Body of pancreas (tissue), 4 donors: ENCODE data around the gene PYGO1. TPM values are rescaled to one million over a fixed set of nuclear protein-coding genes. Genes with fewer than 3 reads are reported as not detected.

Experiments used
- ATAC-seq: fragments of 150-250 bp; one replicate; pipeline ENCODE4 v1.9.1; 2016
- DNase-seq, 4 donors: peaks; one replicate each; pipeline ENCODE4 v3.0.0-alpha.2; 2019
- H3K27ac ChIP-seq, 4 donors: fragments of 200-600 bp; sonication (generic); 1 replicate in 3 of 4; 2 replicates in 1 of 4; pipeline versions ENCODE4 v1.5.1 to v1.6.1; 2016 to 2019; ENCODE audit warnings: mild to moderate bottlenecking in 1 of 4, mixed read lengths in 1 of 4, moderate library complexity in 1 of 4
- H3K27me3 ChIP-seq, 2 donors: fragments of 200-600 bp; sonication (generic); one replicate each; pipeline ENCODE4 v1.6.0; 2016; ENCODE audit warnings: mild to moderate bottlenecking in 1 of 2
- H3K36me3 ChIP-seq, 2 donors: fragments of 200-600 bp; sonication (generic); replicated peaks in 1 of 2; 2 replicates each; pipeline ENCODE4 v1.5.1; 2016; ENCODE audit warnings: low read depth in 2 of 2; ENCODE audit not compliant: insufficient read depth in 1 of 2
- H3K4me1 ChIP-seq: fragments of 200-600 bp; sonication (generic); one replicate; pipeline ENCODE4 v1.6.0; 2016
- H3K4me3 ChIP-seq, 2 donors: fragments of 200-600 bp; sonication (generic); 1 replicate in 1 of 2; 2 replicates in 1 of 2; pipeline ENCODE4 v1.5.1; 2016 to 2019
- H3K9me3 ChIP-seq, 3 donors: fragments of 200-600 bp; sonication (generic); 1 replicate in 2 of 3; 2 replicates in 1 of 3; pipeline ENCODE4 v1.5.1; 2016
- POLR2A ChIP-seq, 3 donors: fragments of 450-650 bp; IDR thresholded peaks; one replicate each; pipeline ENCODE4 v1.6.1; 2016; ENCODE audit warnings: antibody characterized with exemption in 3 of 3, mild to moderate bottlenecking in 2 of 3
- WGBS, 2 donors: methylation state at CpG; one replicate each; pipeline ENCODE4 v1.1.5; 2017; 5-methylcytosine and 5-hydroxymethylcytosine counted together
- intact Hi-C: fragments of 100-400 bp; cut with DNase I; formaldehyde crosslinking; loops from one replicate; pipeline ENCODE4 v1.15.1; 2023
- total RNA-seq, 2 donors: library from RNA; depleted of rRNA; stranded (reverse); fragments of >200 nt; gene quantifications; one replicate each; pipeline ENCODE4 v1.1.0, GENCODE V29; 2016
- TF ChIP-seq, protein P1 (sequence below), 7 experiments: fragments of 450-650 bp in 4 of 7; fragments of 200-600 bp in 3 of 7; sonication (generic) in 3 of 7; IDR thresholded peaks; one replicate each; pipeline ENCODE4 v1.5.1; 2016 to 2019; ENCODE audit warnings: antibody characterized with exemption in 7 of 7

Gene PYGO1
- total RNA-seq, 2 donors from 2014 or later = 1.3 to 2.6 TPM

DNA sequence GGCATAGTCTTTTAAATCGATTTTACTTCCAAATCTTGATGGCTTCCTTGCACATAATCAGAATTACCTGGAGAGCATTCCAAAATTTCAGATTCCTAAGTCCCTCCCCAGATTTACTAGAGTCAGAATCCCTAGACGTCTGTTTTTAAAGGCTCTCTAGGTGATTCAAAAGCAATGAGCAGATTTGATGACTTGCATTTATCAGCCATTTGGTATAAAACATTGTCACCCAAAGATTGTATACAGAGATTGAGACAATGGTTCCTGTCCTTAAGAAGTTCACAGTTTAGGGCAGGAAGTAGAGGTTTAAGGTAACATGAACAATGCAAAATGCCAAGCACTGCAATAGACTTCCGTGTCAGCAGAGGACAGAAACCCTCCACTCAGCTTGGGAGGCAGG lies 2.6 kb upstream of the PYGO1 start:
- no peak for ATAC-seq
- H3K27ac ChIP-seq = no peak overlapping the region

DNA sequence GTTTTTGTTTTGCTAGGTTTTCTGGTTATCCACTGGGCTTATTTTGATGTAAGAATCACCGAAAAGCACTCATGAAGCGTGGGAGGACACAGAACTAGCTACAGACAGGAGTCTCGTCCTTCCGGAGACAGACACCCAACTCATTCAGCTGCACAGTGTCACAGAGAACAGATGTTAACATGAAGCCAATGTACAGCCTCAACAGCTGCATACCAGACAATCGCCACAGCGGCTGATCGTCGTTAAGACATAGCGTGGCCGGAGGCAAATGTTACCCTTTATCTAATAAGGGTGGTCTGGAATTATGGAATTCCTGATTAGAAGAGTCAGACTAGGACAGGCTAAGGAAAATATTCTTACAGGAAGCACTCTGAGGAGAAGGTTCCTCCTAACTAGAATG lies 1.1 kb upstream of the PYGO1 start:
- no peak for DNase-seq
- H3K27me3 ChIP-seq = no peaks in the 10 kb centered on the region
- no peaks in the 10 kb centered on the region for H3K36me3 ChIP-seq
- intact Hi-C loops = no loop called here
- no peak for TF ChIP-seq POLR2A (IDR thresholded peaks at IDR 0.05)
- TF ChIP-seq, protein P1, sequence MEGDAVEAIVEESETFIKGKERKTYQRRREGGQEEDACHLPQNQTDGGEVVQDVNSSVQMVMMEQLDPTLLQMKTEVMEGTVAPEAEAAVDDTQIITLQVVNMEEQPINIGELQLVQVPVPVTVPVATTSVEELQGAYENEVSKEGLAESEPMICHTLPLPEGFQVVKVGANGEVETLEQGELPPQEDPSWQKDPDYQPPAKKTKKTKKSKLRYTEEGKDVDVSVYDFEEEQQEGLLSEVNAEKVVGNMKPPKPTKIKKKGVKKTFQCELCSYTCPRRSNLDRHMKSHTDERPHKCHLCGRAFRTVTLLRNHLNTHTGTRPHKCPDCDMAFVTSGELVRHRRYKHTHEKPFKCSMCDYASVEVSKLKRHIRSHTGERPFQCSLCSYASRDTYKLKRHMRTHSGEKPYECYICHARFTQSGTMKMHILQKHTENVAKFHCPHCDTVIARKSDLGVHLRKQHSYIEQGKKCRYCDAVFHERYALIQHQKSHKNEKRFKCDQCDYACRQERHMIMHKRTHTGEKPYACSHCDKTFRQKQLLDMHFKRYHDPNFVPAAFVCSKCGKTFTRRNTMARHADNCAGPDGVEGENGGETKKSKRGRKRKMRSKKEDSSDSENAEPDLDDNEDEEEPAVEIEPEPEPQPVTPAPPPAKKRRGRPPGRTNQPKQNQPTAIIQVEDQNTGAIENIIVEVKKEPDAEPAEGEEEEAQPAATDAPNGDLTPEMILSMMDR (IDR thresholded peaks at IDR 0.05) = no peak
- no peak overlapping the region for H3K27ac ChIP-seq
- ATAC-seq = no peak
- peaks cover 7% of the 10 kb centered on the region for H3K4me1 ChIP-seq
- 88 to 98% methylated on average over 10 of the region's 10 CpGs for WGBS, 2 donors
- H3K4me3 ChIP-seq = no peak overlapping the region
- no peaks in the 10 kb centered on the region for H3K9me3 ChIP-seq

More for the DNA sequence above, 2.6 kb upstream of the PYGO1 start:
- TF ChIP-seq POLR2A (IDR thresholded peaks at IDR 0.05) = no peak
- TF ChIP-seq, protein P1 (IDR thresholded peaks at IDR 0.05) = no peak
- no peak for DNase-seq
- intact Hi-C loops = no loop called here
- Histone ChIP-seq H3K27me3 (no peaks in the 10 kb centered on the region), H3K9me3 (no peaks in the 10 kb centered on the region), H3K36me3 (no peaks in the 10 kb centered on the region), H3K4me1 (peaks cover 7% of the 10 kb centered on the region), H3K4me3 (no peak overlapping the region)
- WGBS, 2 donors = 51 to 64% methylated on average over 3 of the region's 3 CpGs

DNA sequence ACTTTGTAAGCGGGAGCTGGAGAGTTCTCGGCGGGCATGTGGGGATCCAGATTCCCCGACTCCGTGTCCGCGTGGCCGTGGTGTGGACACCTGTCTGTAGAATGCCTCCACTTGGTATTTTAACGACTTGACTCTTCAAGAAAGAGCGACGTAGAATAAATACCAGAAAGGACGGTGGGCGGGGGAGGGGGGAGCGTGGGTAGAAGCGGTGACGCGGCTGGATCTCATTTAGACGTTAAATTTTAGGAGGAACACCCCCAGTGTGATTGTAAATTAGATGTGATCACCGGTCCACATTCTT lies 620 bp upstream of the PYGO1 start:
- peak overlapping the region in 2 of 4 donors; percentile 32 to 43 for H3K27ac ChIP-seq

DNA sequence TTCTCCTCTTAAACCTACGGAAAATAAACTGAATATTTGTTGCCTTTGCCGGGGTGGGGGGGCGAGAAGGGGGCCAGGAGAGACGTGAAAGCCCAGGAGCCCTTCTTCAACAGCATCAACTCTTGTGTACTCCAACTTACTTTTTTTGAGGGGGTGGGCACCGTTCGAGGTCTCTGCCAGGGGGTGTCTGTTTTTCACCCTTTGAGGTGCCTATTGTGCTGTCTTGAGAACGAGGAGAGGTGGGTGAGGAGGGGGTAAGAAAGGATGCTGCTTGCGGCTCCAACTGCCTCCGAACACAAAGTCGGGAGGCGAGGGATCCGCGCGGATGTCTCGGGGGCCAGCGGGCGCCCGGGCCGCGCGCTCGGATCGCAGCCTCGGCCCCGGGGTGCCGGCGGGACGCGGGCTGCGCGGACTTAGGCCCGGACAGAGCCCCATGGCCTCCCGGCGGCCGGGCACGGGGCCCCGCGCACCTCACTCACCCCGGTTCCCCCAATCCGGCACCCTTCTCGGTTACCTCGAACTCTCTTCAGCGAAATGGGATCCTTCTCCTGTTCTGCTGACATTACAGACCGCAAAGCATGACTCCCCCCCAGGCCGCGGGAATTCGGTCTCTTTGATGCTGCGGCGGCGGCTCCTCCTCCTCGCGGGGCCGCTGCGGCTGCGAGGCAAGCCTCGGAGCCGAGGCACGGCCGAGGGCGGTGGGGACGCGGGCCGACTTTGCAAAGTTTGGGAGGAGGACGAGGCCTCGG lies 650 bp downstream of the PYGO1 start:
- H3K4me1 ChIP-seq = peaks cover 7% of the 10 kb centered on the region
- DNase-seq (peak; percentile 14 to 46 (median 32)), ATAC-seq (peak; percentile 49)
- no peaks in the 10 kb centered on the region for H3K36me3 ChIP-seq
- H3K9me3 ChIP-seq = no peaks in the 10 kb centered on the region
- H3K27ac ChIP-seq = peak overlapping the region in 2 of 4 donors; percentile 66 to 67
- TF ChIP-seq POLR2A (IDR thresholded peaks at IDR 0.05) = no peak
- TF ChIP-seq, protein P1 (IDR thresholded peaks at IDR 0.05) = no peak
- intact Hi-C loops = no loop called here
- peak overlapping the region in 1 of 2 donors; percentile 58 for H3K4me3 ChIP-seq
- H3K27me3 ChIP-seq = no peaks in the 10 kb centered on the region
- WGBS, 2 donors = 8 to 11% methylated on average over 25 to 41 of the region's 65 CpGs

More for the DNA sequence above, 620 bp upstream of the PYGO1 start:
- Histone ChIP-seq H3K27me3 (no peaks in the 10 kb centered on the region), H3K4me3 (peak overlapping the region in 1 of 2 donors; percentile 20), H3K36me3 (no peaks in the 10 kb centered on the region), H3K9me3 (no peaks in the 10 kb centered on the region), H3K4me1 (peaks cover 7% of the 10 kb centered on the region)
- intact Hi-C loops = no loop called here
- ATAC-seq (no peak), DNase-seq (peak in 1 of 4 donors; percentile 20)
- WGBS, 2 donors = 6 to 14% methylated on average over 19 of the region's 19 CpGs
- no peak for TF ChIP-seq POLR2A (IDR thresholded peaks at IDR 0.05)
- TF ChIP-seq, protein P1 (IDR thresholded peaks at IDR 0.05) = no peak

DNA sequence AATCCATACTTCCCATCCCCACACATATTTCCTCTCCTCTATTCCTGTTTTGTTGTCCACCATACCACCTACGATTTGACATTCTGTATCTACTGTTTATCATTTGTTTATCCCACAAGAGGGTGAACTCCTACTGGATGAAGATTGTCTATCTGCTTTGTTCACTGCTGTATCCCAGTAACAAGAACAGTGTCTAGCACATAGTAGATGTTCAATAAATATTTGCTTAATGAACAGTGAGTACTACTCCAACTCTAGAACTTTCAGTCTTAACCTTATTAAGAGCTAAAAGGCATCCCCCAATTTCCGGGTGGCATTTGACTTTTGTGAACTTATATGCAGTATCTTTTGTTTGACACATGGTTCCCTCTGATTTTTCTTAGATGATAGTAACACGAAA lies 1.3 kb downstream of the PYGO1 start:
- Histone ChIP-seq H3K9me3 (no peaks in the 10 kb centered on the region), H3K4me1 (peaks cover 7% of the 10 kb centered on the region), H3K27ac (no peak overlapping the region), H3K4me3 (no peak overlapping the region), H3K27me3 (no peaks in the 10 kb centered on the region), H3K36me3 (no peaks in the 10 kb centered on the region)
- DNase-seq = no peak
- ATAC-seq = no peak
- intact Hi-C loops = no loop called here
- no peak for TF ChIP-seq POLR2A (IDR thresholded peaks at IDR 0.05)
- TF ChIP-seq, protein P1 (IDR thresholded peaks at IDR 0.05) = no peak
- WGBS, 2 donors = 63 to 67% methylated on average over 3 of the region's 3 CpGs
